Upper lobe of right lung (tissue), 1 donor: ENCODE results near the gene NRARP. TPM values are rescaled to one million over a fixed set of nuclear protein-coding genes. Genes with fewer than 3 reads are reported as not detected.
A peak's percentile ranks its signal among the peaks of the same experiment; 100 is the strongest.

Source experiments
- ATAC-seq: fragments of 200-7000 bp; cut with Tn5 transposase; one replicate; pipeline ENCODE4 v1.9.1; 2020; ENCODE audit warnings: mild to moderate bottlenecking, moderate library complexity
- DNase-seq: peaks from one replicate; pipeline ENCODE4 v3.0.0-alpha.2; 2020
- H3K27ac ChIP-seq: fragments of 200-600 bp; one replicate; pipeline ENCODE4 v1.8.0; 2022
- H3K27me3 ChIP-seq: fragments of 200-600 bp; one replicate; pipeline ENCODE4 v1.8.0; 2022; ENCODE audit warnings: mild to moderate bottlenecking
- H3K36me3 ChIP-seq: fragments of 200-600 bp; one replicate; pipeline ENCODE4 v1.8.0; 2022
- H3K4me1 ChIP-seq: fragments of 200-600 bp; one replicate; pipeline ENCODE4 v1.8.0; 2022
- H3K4me3 ChIP-seq: fragments of 200-600 bp; one replicate; pipeline ENCODE4 v1.8.0; 2022; ENCODE audit warnings: mild to moderate bottlenecking
- H3K9me3 ChIP-seq: fragments of 200-600 bp; one replicate; pipeline ENCODE4 v1.8.0; 2022
- intact Hi-C: fragments of 100-400 bp; cut with DNase I; formaldehyde crosslinking; loops from one replicate; pipeline ENCODE4 v1.11.0; 2022
- total RNA-seq: library from RNA; stranded (reverse); fragmentation: NEBNext Ultra II Directional; extraction: Animal tissue kit (Norgen Biotek cat#: 25700); gene quantifications from one replicate; pipeline ENCODE4 v1.2.1, GENCODE V29; 2021
- TF ChIP-seq, protein P1 (sequence below): fragments of 200-600 bp; IDR thresholded peaks from one replicate; pipeline ENCODE4 v1.8.0; 2022; ENCODE audit warnings: antibody characterized with exemption
- donor health status: DM: no; HTN: yes; CAD: no; lungs with severe emphysema.

Gene NRARP
- total RNA-seq, 1 donor from 2014 or later: 21.5 TPM

DNA sequence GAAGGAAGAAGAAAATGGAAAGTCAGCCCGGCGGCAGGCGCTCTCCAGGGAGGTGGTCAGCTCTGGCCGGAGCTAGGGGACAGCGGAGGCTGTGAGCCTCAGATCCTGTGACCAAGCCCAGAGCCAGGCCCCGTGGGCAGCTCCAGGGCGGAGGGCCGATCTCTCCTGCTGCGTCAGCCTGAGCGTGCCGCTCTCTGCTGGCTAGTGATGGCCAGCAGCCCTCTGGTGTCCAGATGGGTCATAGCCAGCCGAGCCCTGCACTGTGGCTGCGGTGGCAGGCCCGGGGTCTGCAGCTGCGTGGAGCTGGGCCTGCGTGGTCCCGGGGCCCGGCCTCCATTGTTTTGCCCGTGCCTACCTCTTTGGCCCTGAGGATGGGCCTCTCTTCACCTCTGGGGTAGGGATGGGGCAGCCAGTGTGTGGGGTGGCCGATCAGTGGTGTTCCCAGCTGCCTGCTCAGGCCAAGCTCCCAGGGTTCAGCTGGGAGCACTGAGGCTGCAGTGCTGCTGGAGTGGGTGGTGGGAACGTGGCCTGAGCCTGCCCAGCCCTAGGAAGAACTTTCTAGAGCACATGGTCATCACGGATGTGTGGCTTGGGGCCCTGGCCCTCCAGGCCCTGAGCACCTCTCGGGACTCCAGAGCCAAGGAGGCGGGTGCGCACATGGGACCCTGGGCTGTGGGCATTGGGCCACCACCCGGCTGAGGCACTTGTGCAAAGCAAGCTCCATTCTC lies 17.1 kb upstream of the NRARP start:
- no peak for DNase-seq
- Histone ChIP-seq H3K27me3 (peaks cover 17% of the 10 kb centered on the region), H3K4me1 (peaks cover 28% of the 10 kb centered on the region), H3K9me3 (no peaks in the 10 kb centered on the region), H3K27ac (peak overlapping the region; percentile 68), H3K4me3 (no peak overlapping the region), H3K36me3 (no peaks in the 10 kb centered on the region)
- peak; percentile 27 for ATAC-seq
- intact Hi-C loops: no loop called here
- TF ChIP-seq, protein P1, sequence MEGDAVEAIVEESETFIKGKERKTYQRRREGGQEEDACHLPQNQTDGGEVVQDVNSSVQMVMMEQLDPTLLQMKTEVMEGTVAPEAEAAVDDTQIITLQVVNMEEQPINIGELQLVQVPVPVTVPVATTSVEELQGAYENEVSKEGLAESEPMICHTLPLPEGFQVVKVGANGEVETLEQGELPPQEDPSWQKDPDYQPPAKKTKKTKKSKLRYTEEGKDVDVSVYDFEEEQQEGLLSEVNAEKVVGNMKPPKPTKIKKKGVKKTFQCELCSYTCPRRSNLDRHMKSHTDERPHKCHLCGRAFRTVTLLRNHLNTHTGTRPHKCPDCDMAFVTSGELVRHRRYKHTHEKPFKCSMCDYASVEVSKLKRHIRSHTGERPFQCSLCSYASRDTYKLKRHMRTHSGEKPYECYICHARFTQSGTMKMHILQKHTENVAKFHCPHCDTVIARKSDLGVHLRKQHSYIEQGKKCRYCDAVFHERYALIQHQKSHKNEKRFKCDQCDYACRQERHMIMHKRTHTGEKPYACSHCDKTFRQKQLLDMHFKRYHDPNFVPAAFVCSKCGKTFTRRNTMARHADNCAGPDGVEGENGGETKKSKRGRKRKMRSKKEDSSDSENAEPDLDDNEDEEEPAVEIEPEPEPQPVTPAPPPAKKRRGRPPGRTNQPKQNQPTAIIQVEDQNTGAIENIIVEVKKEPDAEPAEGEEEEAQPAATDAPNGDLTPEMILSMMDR: peak; percentile 41

DNA sequence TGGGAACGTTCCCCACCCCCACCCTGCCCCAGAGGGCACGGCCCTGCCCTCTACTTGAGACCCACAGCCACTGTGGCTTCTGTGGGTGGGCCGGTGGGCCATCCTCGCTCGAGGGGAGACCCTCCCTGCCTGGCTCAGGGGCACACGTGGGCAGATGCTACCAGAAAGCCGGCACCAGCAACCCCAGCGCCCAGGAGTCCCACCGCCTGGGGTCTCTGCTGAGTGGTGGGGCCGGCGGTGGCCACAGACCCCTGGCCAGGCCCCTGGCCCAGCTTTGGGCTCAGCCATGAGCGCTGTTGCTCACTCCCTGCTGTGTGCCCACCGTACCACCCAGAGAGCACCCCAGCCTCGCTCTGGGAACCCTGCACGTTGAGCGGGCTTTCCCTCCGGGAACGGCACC lies 16.5 kb upstream of the NRARP start:
- TF ChIP-seq, protein P1: no peak
- Histone ChIP-seq H3K9me3 (no peaks in the 10 kb centered on the region), H3K4me3 (no peak overlapping the region), H3K27ac (peak overlapping the region; percentile 68), H3K4me1 (peaks cover 28% of the 10 kb centered on the region), H3K36me3 (no peaks in the 10 kb centered on the region), H3K27me3 (peaks cover 17% of the 10 kb centered on the region)
- no peak for DNase-seq
- no peak for ATAC-seq
- intact Hi-C loops: no loop called here

DNA sequence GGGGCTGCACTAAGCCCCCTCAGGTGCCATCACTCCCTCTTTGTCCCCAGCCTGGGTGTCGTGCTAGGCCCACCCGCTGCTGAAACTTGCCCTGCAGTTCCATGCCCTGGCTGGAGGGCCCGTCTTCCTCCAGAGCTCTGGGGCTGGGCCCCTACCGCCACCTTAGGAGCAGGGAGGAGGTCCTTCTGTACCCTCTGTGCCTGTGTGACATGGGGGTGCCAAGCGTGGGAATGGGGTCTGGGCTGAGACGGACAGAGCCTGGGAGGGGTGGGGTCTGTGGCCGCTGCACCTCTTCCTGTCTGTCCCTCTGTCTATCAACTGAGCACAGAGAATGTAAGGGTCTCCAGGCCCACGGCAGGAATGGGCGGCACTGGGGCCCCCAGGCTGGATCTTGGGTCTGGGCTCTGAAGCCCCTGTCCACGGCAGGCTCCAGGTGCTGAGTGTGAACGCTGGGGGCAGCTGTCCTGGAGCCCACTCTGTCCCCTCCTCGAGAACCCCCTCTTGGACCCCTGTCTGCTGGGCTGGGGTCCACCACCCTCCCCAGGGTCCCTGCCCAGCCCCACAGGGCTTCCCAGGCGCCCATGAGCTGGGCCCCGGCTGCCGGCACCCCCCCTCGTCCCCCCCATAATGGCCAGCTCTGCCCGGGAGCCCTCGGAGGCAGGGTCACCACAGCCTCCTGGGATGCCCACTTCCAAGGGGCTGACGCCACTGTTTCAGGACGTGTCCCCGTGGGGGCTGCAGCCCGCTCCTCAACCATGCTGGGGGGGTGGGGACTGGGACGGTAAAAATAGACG lies 15.8 kb upstream of the NRARP start:
- peaks cover 17% of the 10 kb centered on the region for H3K27me3 ChIP-seq
- H3K9me3 ChIP-seq: no peaks in the 10 kb centered on the region
- no peak overlapping the region for H3K4me3 ChIP-seq
- TF ChIP-seq, protein P1: no peak
- peaks cover 28% of the 10 kb centered on the region for H3K4me1 ChIP-seq
- ATAC-seq (no peak), DNase-seq (no peak)
- no peaks in the 10 kb centered on the region for H3K36me3 ChIP-seq
- intact Hi-C loops: no loop called here
- no peak overlapping the region for H3K27ac ChIP-seq

DNA sequence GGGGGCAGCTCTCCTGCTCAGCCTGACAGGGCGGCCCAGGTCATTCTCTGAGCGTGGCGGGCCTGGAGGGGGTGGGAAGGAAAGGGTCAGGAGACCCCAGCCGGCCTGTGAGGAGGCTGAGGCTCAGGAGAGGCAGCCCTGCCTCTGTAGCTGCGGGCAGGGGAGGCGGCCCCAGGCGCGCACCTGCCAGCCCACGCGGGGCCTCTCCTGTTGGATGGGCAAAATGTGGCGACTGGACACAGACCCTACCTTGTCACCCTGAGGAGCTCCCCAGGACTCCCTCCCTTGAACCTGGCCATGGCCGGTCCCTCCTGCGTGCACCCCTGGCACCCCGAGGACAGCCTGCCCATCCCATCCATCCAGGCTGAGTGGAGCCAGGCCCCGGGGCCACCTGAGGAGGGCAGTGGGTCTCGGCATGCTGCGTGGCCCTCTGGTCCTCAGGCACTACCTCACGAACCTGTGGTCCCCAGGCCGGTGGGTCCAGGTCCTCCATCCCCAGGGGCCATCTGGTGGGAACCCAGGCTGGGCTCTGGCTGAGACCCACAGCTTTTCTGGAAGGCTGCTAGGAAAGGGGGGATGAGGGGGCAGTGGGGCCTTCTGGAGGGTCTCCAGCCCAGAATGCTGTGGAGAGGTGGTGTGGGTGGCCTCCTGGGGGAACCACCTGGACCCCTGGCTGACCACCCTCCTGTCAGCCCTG lies 15.1 kb upstream of the NRARP start:
- Histone ChIP-seq H3K36me3 (no peaks in the 10 kb centered on the region), H3K27ac (no peak overlapping the region), H3K27me3 (peaks cover 17% of the 10 kb centered on the region), H3K4me1 (peaks cover 28% of the 10 kb centered on the region), H3K4me3 (no peak overlapping the region), H3K9me3 (no peaks in the 10 kb centered on the region)
- DNase-seq (no peak), ATAC-seq (no peak)
- intact Hi-C loops: no loop called here
- TF ChIP-seq, protein P1: no peak

DNA sequence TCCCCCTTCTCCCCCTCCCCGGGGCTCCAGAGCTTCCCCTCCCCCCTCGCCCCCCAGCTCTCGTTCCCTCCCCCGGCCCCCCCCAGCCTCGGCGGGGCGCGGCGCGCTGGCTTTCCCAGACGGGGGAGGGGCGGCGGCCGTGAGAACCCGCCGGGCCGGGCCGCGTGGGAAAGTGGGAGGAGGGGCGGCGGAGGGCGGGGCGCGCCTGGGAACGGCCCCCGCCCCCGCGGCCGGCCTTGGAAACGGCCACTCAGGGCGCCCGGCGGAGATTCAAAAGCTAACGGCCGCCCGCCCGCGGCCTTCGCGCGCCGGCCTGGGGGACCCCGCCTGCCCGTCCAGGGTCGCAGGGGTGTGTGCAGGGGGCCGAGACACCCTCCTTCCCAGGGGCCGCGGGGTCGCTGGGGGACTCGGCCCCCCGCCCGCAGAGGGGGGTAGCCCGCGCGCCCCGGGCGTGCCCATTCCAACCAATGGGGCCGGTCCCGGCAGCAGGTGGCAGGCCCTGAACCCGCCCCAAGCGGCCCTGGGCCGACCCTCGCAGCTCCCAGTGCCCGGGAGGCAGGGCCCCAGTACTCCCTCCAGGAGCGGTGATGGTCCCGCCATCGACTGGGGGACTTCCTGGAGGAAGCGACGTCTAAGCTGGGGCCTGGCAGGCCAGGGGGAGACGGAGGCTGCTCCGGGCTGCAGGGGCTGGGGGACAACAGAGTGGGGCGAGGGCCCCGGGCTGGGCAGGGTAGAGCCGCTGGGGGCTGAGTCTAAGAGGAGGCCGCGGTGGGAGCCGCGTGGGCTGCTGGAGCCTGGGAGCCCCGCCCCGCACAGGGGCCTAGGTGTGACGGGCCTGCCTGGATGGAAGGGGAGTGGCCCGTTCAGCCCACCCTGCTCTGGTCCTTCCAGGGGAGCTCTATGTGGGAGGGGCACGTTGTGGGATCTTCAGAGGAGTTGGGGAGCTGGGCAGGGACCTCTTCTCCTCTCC lies 14.2 kb upstream of the NRARP start:
- Histone ChIP-seq H3K9me3 (no peaks in the 10 kb centered on the region), H3K36me3 (no peaks in the 10 kb centered on the region), H3K4me3 (peak overlapping the region; percentile 37), H3K4me1 (peaks cover 28% of the 10 kb centered on the region), H3K27me3 (peaks cover 17% of the 10 kb centered on the region), H3K27ac (no peak overlapping the region)
- intact Hi-C loops: no loop called here
- peak; percentile 31 for ATAC-seq
- peak; percentile 70 for DNase-seq
- TF ChIP-seq, protein P1: no peak
